Mesendoderm (in vitro differentiated cells): Measurements from ENCODE around the gene RUNX3. TPM values are rescaled to one million over a fixed set of nuclear protein-coding genes. Genes with fewer than 3 reads are reported as not detected.

ENCODE experiments used
- DNase-seq: peaks from one replicate; pipeline ENCODE4 v3.0.0; 2013
- H2AK5ac ChIP-seq: 2 replicates; pipeline ENCODE4 v1.6.1; 2013; ENCODE audit warnings: low read length, inconsistent platforms
- H2BK120ac ChIP-seq: 2 replicates; pipeline ENCODE4 v1.6.1; 2013; ENCODE audit warnings: low read depth, mild to moderate bottlenecking, low read length, moderate library complexity, mixed read lengths
- H2BK15ac ChIP-seq: replicated peaks from 2 replicates; pipeline ENCODE4 v1.6.1; 2013; ENCODE audit warnings: low read depth, mild to moderate bottlenecking, moderate library complexity
- H2BK5ac ChIP-seq: 2 replicates; pipeline ENCODE4 v1.6.1; 2013; ENCODE audit warnings: low read length, inconsistent platforms
- H3K18ac ChIP-seq: 2 replicates; pipeline ENCODE4 v1.6.1; 2013; ENCODE audit warnings: mild to moderate bottlenecking, low read length, mixed read lengths
- H3K23ac ChIP-seq: one replicate; pipeline ENCODE4 v1.6.1; 2013; ENCODE audit warnings: low read length
- H3K27ac ChIP-seq: 2 replicates; pipeline ENCODE4 v1.5.1; 2013; ENCODE audit warnings: low read depth, mild to moderate bottlenecking, inconsistent platforms, low read length, moderate library complexity
- H3K27me3 ChIP-seq: 2 replicates; pipeline ENCODE4 v1.6.1; 2013; ENCODE audit warnings: low read length, control low read depth, mild to moderate bottlenecking, inconsistent platforms; ENCODE audit not compliant: insufficient read depth, poor library complexity
- H3K36me3 ChIP-seq: 2 replicates; pipeline ENCODE4 v1.6.1; 2013; ENCODE audit warnings: low read length, inconsistent platforms; ENCODE audit not compliant: control insufficient read depth, insufficient read depth
- H3K4ac ChIP-seq: one replicate; pipeline ENCODE4 v1.6.1; 2013; ENCODE audit warnings: low read depth, mild to moderate bottlenecking, low read length, moderate library complexity
- H3K4me1 ChIP-seq: 2 replicates; pipeline ENCODE4 v1.6.1; 2013; ENCODE audit warnings: low read depth, low read length, inconsistent platforms; ENCODE audit not compliant: control insufficient read depth
- H3K4me2 ChIP-seq: 2 replicates; pipeline ENCODE4 v1.6.1; 2013; ENCODE audit warnings: low read length
- H3K4me3 ChIP-seq: 2 replicates; pipeline ENCODE4 v1.5.1; 2013; ENCODE audit warnings: mild to moderate bottlenecking, low read length
- H3K56ac ChIP-seq: one replicate; pipeline ENCODE4 v1.6.1; 2013; ENCODE audit warnings: low read length
- H3K79me1 ChIP-seq: 2 replicates; pipeline ENCODE4 v1.6.1; 2013; ENCODE audit warnings: low read length, inconsistent platforms
- H3K79me2 ChIP-seq: 2 replicates; pipeline ENCODE4 v1.6.1; 2013; ENCODE audit warnings: mild to moderate bottlenecking, low read length; ENCODE audit not compliant: control insufficient read depth, insufficient read depth
- H3K9ac ChIP-seq: 2 replicates; pipeline ENCODE4 v1.6.1; 2013; ENCODE audit warnings: low read length, inconsistent platforms
- H4K5ac ChIP-seq: one replicate; pipeline ENCODE4 v1.6.1; 2013; ENCODE audit warnings: low read length
- H4K8ac ChIP-seq: one replicate; pipeline ENCODE4 v1.6.1; 2013; ENCODE audit warnings: low read depth, mild to moderate bottlenecking, control low read depth, low read length, moderate library complexity
- WGBS: extraction: QIAGEN DNeasy Blood & Tissue Kit; methylation state at CpG from one replicate; pipeline ENCODE4 v1.1.7; 2013; ENCODE audit warnings: low lambda C conversion rate, missing lambda C conversion rate; ENCODE audit not compliant: insufficient coverage; ENCODE audit errors: extremely low coverage; 5-methylcytosine and 5-hydroxymethylcytosine counted together
- small RNA-seq: library from polyadenylated mRNA; stranded (forward); fragments of <200 nt; extraction: miRNeasy Mini kit (QIAGEN cat#:217004); gene quantifications from one replicate; pipeline ENCODE3, GENCODE V24; 2013; ENCODE audit not compliant: insufficient read depth

The RUNX3 gene

GRCh38 chr1:24853649-24854048 is 76.4 kb downstream of the RUNX3 start:
- H3K18ac ChIP-seq: no peak overlapping the region
- H3K27me3 ChIP-seq: no peaks in the 10 kb centered on the region
- no peak overlapping the region for H2BK15ac ChIP-seq
- no peak overlapping the region for H3K27ac ChIP-seq
- no peak overlapping the region for H3K23ac ChIP-seq
- no peak overlapping the region for H3K4me2 ChIP-seq
- no peaks in the 10 kb centered on the region for H3K4me1 ChIP-seq
- no peak overlapping the region for H4K5ac ChIP-seq
- H3K4me3 ChIP-seq: no peak overlapping the region
- DNase-seq: no peak
- no peak overlapping the region for H2BK120ac ChIP-seq
- no peaks in the 10 kb centered on the region for H3K79me2 ChIP-seq
- no peaks in the 10 kb centered on the region for H3K79me1 ChIP-seq
- WGBS: no CpG with 5 or more reads among the region's 6 CpGs
- no peak overlapping the region for H3K56ac ChIP-seq
- no peak overlapping the region for H2BK5ac ChIP-seq
- H3K9ac ChIP-seq: no peak overlapping the region
- H3K36me3 ChIP-seq: no peaks in the 10 kb centered on the region
- no peak overlapping the region for H2AK5ac ChIP-seq
- H3K4ac ChIP-seq: no peak overlapping the region
- H4K8ac ChIP-seq: no peak overlapping the region

- no peak overlapping the region for H2BK15ac ChIP-seq
- H3K4me3 ChIP-seq: no peak overlapping the region
- H3K27me3 ChIP-seq: no peaks in the 10 kb centered on the region
- H2AK5ac ChIP-seq: no peak overlapping the region
- no peak overlapping the region for H2BK5ac ChIP-seq
- no peak overlapping the region for H3K27ac ChIP-seq
- no peak overlapping the region for H3K4me2 ChIP-seq
- H4K5ac ChIP-seq: no peak overlapping the region
- peak; percentile 51 for DNase-seq
- H3K56ac ChIP-seq: no peak overlapping the region
- no peaks in the 10 kb centered on the region for H3K4me1 ChIP-seq
- no peak overlapping the region for H4K8ac ChIP-seq
- H3K9ac ChIP-seq: no peak overlapping the region
- no peak overlapping the region for H3K4ac ChIP-seq
- no CpG with 5 or more reads among the region's 6 CpGs for whole genome bisulfite sequencing
- H3K36me3 ChIP-seq: no peaks in the 10 kb centered on the region
- no peaks in the 10 kb centered on the region for H3K79me1 ChIP-seq
- no peak overlapping the region for H2BK120ac ChIP-seq
- H3K18ac ChIP-seq: no peak overlapping the region
- H3K23ac ChIP-seq: no peak overlapping the region
- H3K79me2 ChIP-seq: no peaks in the 10 kb centered on the region
These were observed 79.7 kb downstream of the RUNX3 start for GRCh38 chr1:24850328-24850920.

- H3K4ac ChIP-seq: no peak overlapping the region
- no CpG with 5 or more reads among the region's 9 CpGs for WGBS
- no peak overlapping the region for H3K27ac ChIP-seq
- H2BK120ac ChIP-seq: no peak overlapping the region
- no peak overlapping the region for H3K56ac ChIP-seq
- H3K79me2 ChIP-seq: no peaks in the 10 kb centered on the region
- peak; percentile 69 for DNase-seq
- no peak overlapping the region for H2BK5ac ChIP-seq
- no peak overlapping the region for H3K18ac ChIP-seq
- H3K4me3 ChIP-seq: no peak overlapping the region
- H3K9ac ChIP-seq: no peak overlapping the region
- H4K5ac ChIP-seq: no peak overlapping the region
- no peaks in the 10 kb centered on the region for H3K27me3 ChIP-seq
- H3K4me2 ChIP-seq: no peak overlapping the region
- H3K36me3 ChIP-seq: no peaks in the 10 kb centered on the region
- no peak overlapping the region for H3K23ac ChIP-seq
- no peaks in the 10 kb centered on the region for H3K79me1 ChIP-seq
- no peak overlapping the region for H2BK15ac ChIP-seq
- no peaks in the 10 kb centered on the region for H3K4me1 ChIP-seq
- H4K8ac ChIP-seq: no peak overlapping the region
- H2AK5ac ChIP-seq: no peak overlapping the region
These were observed 80.3 kb downstream of the RUNX3 start for GRCh38 chr1:24849672-24850295.

Small RNAs within 50 kb of the gene (small RNA-seq; reads per million reads assigned to genes)
- gene MIR6731: not detected
